Keratinocyte (primary cell): ENCODE results near the gene ANO9. TPM values are rescaled to one million over a fixed set of nuclear protein-coding genes. Genes with fewer than 3 reads are reported as not detected.

Source experiments
- DNase-seq: peaks from one replicate; pipeline ENCODE4 v3.0.0-alpha.2; 2011; ENCODE audit warnings: low read depth, missing footprints, low spot score
- FAIRE-seq: peaks from 2 replicates; lab custom pipeline; 2011; peaks lifted over from hg19 to GRCh38; lab: Jason Lieb, UNC
- H2AFZ ChIP-seq: 2 replicates; pipeline ENCODE4 v1.6.0; 2012; ENCODE audit warnings: low read length, control low read depth, inconsistent platforms; ENCODE audit not compliant: control insufficient read depth
- H3K27ac ChIP-seq: 2 replicates; pipeline ENCODE4 v1.5.1; 2011; ENCODE audit warnings: low read length; ENCODE audit not compliant: control insufficient read depth, insufficient read depth
- H3K27me3 ChIP-seq: 3 replicates; pipeline ENCODE4 v1.6.0; 2011; ENCODE audit warnings: low read length; ENCODE audit not compliant: control insufficient read depth, insufficient read depth; ENCODE audit errors: extremely low read depth
- H3K36me3 ChIP-seq, 2 experiments: 2 replicates in 1 of 2; 3 replicates in 1 of 2; pipeline ENCODE4 v1.5.1; 2011; ENCODE audit warnings: low read length in 2 of 2, mild to moderate bottlenecking in 1 of 2; ENCODE audit not compliant: control insufficient read depth in 2 of 2, insufficient read depth in 2 of 2; ENCODE audit errors: extremely low read depth in 1 of 2
- H3K4me1 ChIP-seq: 3 replicates; pipeline ENCODE4 v1.5.1; 2011; ENCODE audit warnings: low read length; ENCODE audit not compliant: control insufficient read depth, insufficient read depth; ENCODE audit errors: extremely low read depth
- H3K4me2 ChIP-seq: 3 replicates; pipeline ENCODE4 v1.6.0; 2011; ENCODE audit warnings: low read depth, low read length; ENCODE audit not compliant: control insufficient read depth, insufficient read depth; ENCODE audit errors: extremely low read depth
- H3K4me3 ChIP-seq, 3 experiments: fragments of 200-600 bp in 1 of 3; sonication (generic) in 1 of 3; 2 replicates in 2 of 3; 3 replicates in 1 of 3; pipeline ENCODE4 v1.5.1; 2011 to 2016; ENCODE audit warnings: low read length in 3 of 3, mild to moderate bottlenecking in 3 of 3, control low read depth in 2 of 3, inconsistent platforms in 1 of 3, low read depth in 1 of 3, mixed read lengths in 1 of 3, mixed run types in 1 of 3, moderate library complexity in 1 of 3; ENCODE audit not compliant: control insufficient read depth in 2 of 3, insufficient read depth in 2 of 3; ENCODE audit errors: extremely low read depth in 1 of 3
- H3K79me2 ChIP-seq: 2 replicates; pipeline ENCODE4 v1.6.0; 2012; ENCODE audit warnings: low read length; ENCODE audit not compliant: control insufficient read depth, insufficient read depth
- H3K9ac ChIP-seq: 3 replicates; pipeline ENCODE4 v1.6.0; 2011; ENCODE audit warnings: low read length; ENCODE audit not compliant: control insufficient read depth, insufficient read depth; ENCODE audit errors: extremely low read depth
- H3K9me1 ChIP-seq: 3 replicates; pipeline ENCODE4 v1.6.0; 2011; ENCODE audit warnings: low read length; ENCODE audit not compliant: control insufficient read depth, insufficient read depth; ENCODE audit errors: extremely low read depth
- H3K9me3 ChIP-seq: 2 replicates; pipeline ENCODE4 v1.5.1; 2012; ENCODE audit warnings: low read depth, low read length; ENCODE audit not compliant: control insufficient read depth
- H4K20me1 ChIP-seq: 3 replicates; pipeline ENCODE4 v1.6.0; 2011; ENCODE audit warnings: low read length; ENCODE audit not compliant: control insufficient read depth, insufficient read depth; ENCODE audit errors: extremely low read depth
- CTCF ChIP-seq, 3 experiments: IDR thresholded peaks in 1 of 3; conservative IDR thresholded peaks in 1 of 3; optimal IDR thresholded peaks in 1 of 3; 2 replicates in 2 of 3; 3 replicates in 1 of 3; pipeline versions ENCODE3 to v1.5.1; 2011; ENCODE audit warnings: low read length in 3 of 3, mild to moderate bottlenecking in 3 of 3, moderate library complexity in 2 of 3, control low read depth in 1 of 3, inconsistent platforms in 1 of 3; ENCODE audit not compliant: insufficient read depth in 2 of 3; ENCODE audit errors: extremely low read depth in 1 of 3
- EZH2 ChIP-seq: IDR thresholded peaks from one replicate; pipeline ENCODE4 v1.6.1; 2012; ENCODE audit warnings: inconsistent platforms, mild to moderate bottlenecking, low read length, moderate library complexity
- dilution Hi-C: fragments of 300-500 bp; cut with MboI; formaldehyde crosslinking; loops from one replicate; pipeline ENCODE4 v1.7.0; 2020; ENCODE audit warnings: low sequenced_read_pairs; ENCODE audit not compliant: extremely low pct_ligation_motif_present
- polyA minus RNA-seq, 3 experiments: library from RNA; depleted of rRNA, polyadenylated mRNA; stranded (reverse); fragments of >200 nt; gene quantifications; 1 replicate in 1 of 3; 2 replicates in 1 of 3; 3 replicates in 1 of 3; pipeline ENCODE4 v1.2.3, GENCODE V29; 2011
- polyA plus RNA-seq, 5 experiments: library from polyadenylated mRNA; depleted of rRNA in 3 of 5; stranded (reverse) in 3 of 5; stranded (forward) in 1 of 5; unstranded in 1 of 5; fragments of >200 nt; gene quantifications; 1 replicate in 1 of 5; 2 replicates in 3 of 5; 3 replicates in 1 of 5; pipeline versions ENCODE4 v1.2.1 to v1.2.3, GENCODE V29; 2011 to 2012; ENCODE audit warnings: missing spikeins in 2 of 5, low read depth in 1 of 5, low replicate concordance in 1 of 5

Gene ANO9
- polyA plus RNA-seq, result 16.1 to 40.2 TPM (median 17.7 TPM) in 3 replicates
- polyA plus RNA-seq (2011; ENCODE audit: low read depth), result 12.2 TPM
- polyA plus RNA-seq (2011; cell fraction: cytosol; rRNA removed), result 2.5 and 4.0 TPM in 2 replicates
- polyA plus RNA-seq (2011; cell fraction: nucleus; rRNA removed), result 143 and 201 TPM in 2 replicates
- 18.0 and 49.7 TPM in 2 replicates for polyA plus RNA-seq (2012; ENCODE audit: low replicate concordance)
- 15.2 to 21.3 TPM (median 15.5 TPM) in 3 replicates for polyA minus RNA-seq
- polyA minus RNA-seq (2011; cell fraction: cytosol; rRNA and poly(A)+ RNA removed), result 5.0 TPM
- polyA minus RNA-seq (2011; cell fraction: nucleus; rRNA and poly(A)+ RNA removed), result 28.2 and 31.9 TPM in 2 replicates

GRCh38 chr11:441418-442274 is at the start of gene ANO9:
TSS of gene ANO9 (minus strand) at chr11:442011. CDS start at chr11:441926, 85 bp downstream.
- Histone ChIP-seq H3K36me3 (no peaks in the 10 kb centered on the region), H3K4me1 (peaks cover 25% of the 10 kb centered on the region), H3K4me3 (peak within 1 kb of the TSS; percentile 61 to 77 (median 71)), H3K9ac (peak within 1 kb of the TSS; percentile 72), H2AFZ (peak within 1 kb of the TSS; percentile 58), H3K9me1 (no peaks in the 10 kb centered on the region), H3K4me2 (peak within 1 kb of the TSS; percentile 85), H3K9me3 (no peaks in the 10 kb centered on the region), H3K27ac (no peak within 1 kb of the TSS), H3K79me2 (peaks cover 9% of the 10 kb centered on the region), H4K20me1 (no peaks in the 10 kb centered on the region), H3K27me3 (no peaks in the 10 kb centered on the region)
- DNase-seq (no peak), FAIRE-seq (peak; percentile 51)
- no peak for TF ChIP-seq CTCF (optimal IDR thresholded peaks at IDR 0.05 in 1 of 3, IDR thresholded peaks at IDR 0.05 in 1 of 3, conservative IDR thresholded peaks at IDR 0.05 in 1 of 3; ENCODE audit: extremely low read depth in 1 of 3, insufficient read depth in 2 of 3, low read length in 3 of 3)
- TF ChIP-seq EZH2, result no peak
- dilution Hi-C loops, result no loop called here

- Histone ChIP-seq H3K9me1 (no peaks in the 10 kb centered on the region), H3K79me2 (no peaks in the 10 kb centered on the region), H3K9ac (no peak overlapping the region), H3K4me3 (no peak overlapping the region), H3K4me1 (no peaks in the 10 kb centered on the region), H3K4me2 (no peak overlapping the region), H2AFZ (no peak overlapping the region), H3K27me3 (no peaks in the 10 kb centered on the region), H3K36me3 (peaks cover 19 to 21% of the 10 kb centered on the region in 2 experiments), H4K20me1 (no peaks in the 10 kb centered on the region), H3K27ac (no peak overlapping the region), H3K9me3 (no peaks in the 10 kb centered on the region)
- dilution Hi-C loops, result no loop called here
- no peak for DNase-seq
- no peak for FAIRE-seq
- TF ChIP-seq CTCF (optimal IDR thresholded peaks at IDR 0.05 in 1 of 3, IDR thresholded peaks at IDR 0.05 in 1 of 3, conservative IDR thresholded peaks at IDR 0.05 in 1 of 3; ENCODE audit: extremely low read depth in 1 of 3, insufficient read depth in 2 of 3, low read length in 3 of 3), result no peak
Measured at GRCh38 chr11:491358-491757, 49.5 kb upstream of the ANO9 start.
